WERI-Rb-1 (cell line): ENCODE measurements around the gene DAB1.

Source experiments
- DNase-seq: peaks from one replicate; pipeline ENCODE4 v3.0.0-alpha.2; 2020
- H3K27ac ChIP-seq: fragments of 250-450 bp; sonication (Bioruptor Pico); 2 replicates; pipeline ENCODE4 v1.5.1; 2020; ENCODE audit warnings: mild to moderate bottlenecking, moderate library complexity
- H3K27me3 ChIP-seq: fragments of 250-450 bp; sonication (Bioruptor Pico); 2 replicates; pipeline ENCODE4 v1.5.1; 2021; ENCODE audit warnings: mild to moderate bottlenecking, low read depth, moderate library complexity; ENCODE audit not compliant: insufficient read depth, severe bottlenecking
- H3K36me3 ChIP-seq: fragments of 250-450 bp; sonication (Bioruptor Pico); 2 replicates; pipeline ENCODE4 v1.5.1; 2020; ENCODE audit warnings: mild to moderate bottlenecking, moderate library complexity
- H3K4me3 ChIP-seq: 2 replicates; pipeline ENCODE4 v1.5.1; 2011; ENCODE audit warnings: low read depth, mild to moderate bottlenecking, control low read depth, low read length
- H3K9me3 ChIP-seq: fragments of 250-450 bp; sonication (Bioruptor Pico); 2 replicates; pipeline ENCODE4 v1.5.1; 2021; ENCODE audit warnings: mild to moderate bottlenecking, moderate library complexity; ENCODE audit not compliant: severe bottlenecking
- CTCF ChIP-seq: IDR thresholded peaks from 2 replicates; pipeline ENCODE4 v1.5.1; 2011; ENCODE audit warnings: low read depth, mild to moderate bottlenecking, control low read depth, inconsistent platforms, low read length

The DAB1 gene

GRCh38 chr1:57400048-57400447 lies 23.8 kb downstream of the DAB1 start:
- Histone ChIP-seq H3K27me3 (no peaks in the 10 kb centered on the region), H3K4me3 (no peak overlapping the region), H3K36me3 (no peaks in the 10 kb centered on the region), H3K27ac (no peak overlapping the region), H3K9me3 (no peaks in the 10 kb centered on the region)
- TF ChIP-seq CTCF = no peak
- no peak for DNase-seq

- no peak overlapping the region for H3K27ac ChIP-seq
Measured at GRCh38 chr1:57393058-57393584, 30.7 kb downstream of the DAB1 start.

DNA sequence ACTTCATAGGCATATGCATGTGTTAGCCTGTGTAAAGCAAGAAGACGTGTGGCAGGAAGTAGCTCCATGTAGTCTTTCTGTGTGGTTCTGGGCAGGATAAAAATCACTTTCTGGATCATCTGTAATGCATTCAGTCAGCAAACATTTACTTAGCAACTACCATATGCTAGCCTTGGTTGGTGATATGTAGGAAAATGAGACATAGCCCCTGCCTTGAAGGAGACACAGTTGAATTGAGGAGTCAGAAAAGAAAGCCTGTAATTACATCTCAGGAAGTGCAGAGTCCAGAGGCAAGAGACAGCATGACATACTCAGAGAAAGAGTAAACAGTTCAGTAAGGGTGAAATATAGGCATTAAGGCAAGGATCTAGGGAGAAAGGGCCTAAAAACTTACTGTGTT lies 38.5 kb downstream of the DAB1 start:
- DNase-seq = no peak
- Histone ChIP-seq H3K36me3 (no peaks in the 10 kb centered on the region), H3K27me3 (no peaks in the 10 kb centered on the region), H3K4me3 (no peak overlapping the region), H3K27ac (no peak overlapping the region), H3K9me3 (no peaks in the 10 kb centered on the region)
- TF ChIP-seq CTCF = no peak

More at GRCh38 chr1:57393058-57393584, 30.7 kb downstream of the DAB1 start:
- Histone ChIP-seq H3K4me3 (no peak overlapping the region), H3K9me3 (no peaks in the 10 kb centered on the region), H3K27me3 (no peaks in the 10 kb centered on the region), H3K36me3 (no peaks in the 10 kb centered on the region)
- DNase-seq = no peak
- TF ChIP-seq CTCF = no peak

GRCh38 chr1:57384901-57385300 lies 39.0 kb downstream of the DAB1 start:
- H3K9me3 ChIP-seq = no peaks in the 10 kb centered on the region
- DNase-seq = no peak
- H3K36me3 ChIP-seq = no peaks in the 10 kb centered on the region
- no peak for TF ChIP-seq CTCF
- no peak overlapping the region for H3K27ac ChIP-seq
- no peak overlapping the region for H3K4me3 ChIP-seq
- no peaks in the 10 kb centered on the region for H3K27me3 ChIP-seq

DNA sequence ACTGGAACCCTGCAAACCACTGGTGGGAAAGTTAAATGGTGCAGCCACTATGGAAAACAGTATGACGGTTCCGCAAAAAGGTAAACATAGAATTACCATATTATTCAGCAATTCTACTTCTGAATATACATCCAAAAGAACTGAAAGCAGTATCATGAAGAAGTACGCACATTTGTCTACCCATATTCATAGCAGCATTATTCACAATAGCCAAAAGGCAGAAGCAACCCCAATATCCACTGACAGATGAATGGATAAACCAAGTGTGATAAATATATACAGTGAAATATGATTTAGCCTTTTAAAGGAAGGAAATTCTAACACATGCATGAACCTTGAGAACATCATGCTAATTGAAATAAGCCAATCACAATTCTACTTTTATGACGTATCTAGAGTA lies 39.6 kb downstream of the DAB1 start:
- H3K27ac ChIP-seq = no peak overlapping the region

More for the DNA sequence above, 39.6 kb downstream of the DAB1 start:
- Histone ChIP-seq H3K9me3 (no peaks in the 10 kb centered on the region), H3K36me3 (no peaks in the 10 kb centered on the region), H3K4me3 (no peak overlapping the region), H3K27me3 (no peaks in the 10 kb centered on the region)
- DNase-seq = no peak
- TF ChIP-seq CTCF = no peak
